TTC549 (cell line): ENCODE measurements around the gene SLC6A18.

ENCODE experiments used
- FAIRE-seq: peaks from 2 replicates; lab custom pipeline; 2012; peaks lifted over from hg19 to GRCh38; lab: Jason Lieb, UNC

The SLC6A18 gene

DNA sequence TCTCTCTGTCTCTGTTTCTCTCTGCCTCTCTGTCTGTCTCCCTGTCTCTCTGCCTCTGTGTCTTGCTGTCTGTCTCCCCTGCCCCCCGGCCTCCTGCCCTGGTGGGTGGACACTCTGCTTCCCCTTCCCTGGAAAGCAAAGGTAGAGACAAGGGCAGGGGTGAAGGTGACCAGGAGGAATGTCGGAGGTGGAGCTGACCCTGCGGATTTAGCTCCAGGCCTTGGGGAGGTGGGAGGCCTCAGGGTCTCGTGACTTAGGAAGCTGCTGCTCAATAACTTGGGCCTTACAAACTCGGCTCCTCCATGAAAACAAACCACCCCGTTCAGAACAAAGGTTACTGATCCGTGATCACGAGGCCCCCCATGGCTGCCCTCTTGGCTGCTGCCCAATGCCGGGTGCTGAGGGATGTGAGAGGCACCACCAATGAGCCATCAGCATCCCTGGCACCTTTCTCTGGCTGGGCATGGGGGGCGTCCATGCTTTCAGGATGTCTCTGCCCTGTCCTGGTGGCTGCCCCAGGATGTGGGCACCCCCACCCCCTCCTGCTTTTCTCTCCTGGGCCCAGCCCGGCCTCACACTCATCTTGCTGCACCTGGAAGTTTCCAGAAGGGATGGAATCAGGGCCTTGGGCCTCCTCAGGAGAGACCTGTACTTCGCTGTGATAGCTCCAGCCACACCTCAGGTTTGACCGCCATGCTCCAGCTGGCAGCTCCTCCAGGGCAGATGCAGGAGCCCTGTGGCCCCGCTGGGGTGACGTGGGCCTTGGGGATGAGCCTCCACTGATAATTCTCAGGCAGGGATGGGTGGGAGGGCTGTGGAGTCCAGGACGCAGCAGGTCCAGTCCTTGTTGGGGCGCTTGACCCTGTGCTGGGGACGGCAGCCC lies 38.6 kb upstream of the SLC6A18 start:
- no peak for FAIRE-seq

DNA sequence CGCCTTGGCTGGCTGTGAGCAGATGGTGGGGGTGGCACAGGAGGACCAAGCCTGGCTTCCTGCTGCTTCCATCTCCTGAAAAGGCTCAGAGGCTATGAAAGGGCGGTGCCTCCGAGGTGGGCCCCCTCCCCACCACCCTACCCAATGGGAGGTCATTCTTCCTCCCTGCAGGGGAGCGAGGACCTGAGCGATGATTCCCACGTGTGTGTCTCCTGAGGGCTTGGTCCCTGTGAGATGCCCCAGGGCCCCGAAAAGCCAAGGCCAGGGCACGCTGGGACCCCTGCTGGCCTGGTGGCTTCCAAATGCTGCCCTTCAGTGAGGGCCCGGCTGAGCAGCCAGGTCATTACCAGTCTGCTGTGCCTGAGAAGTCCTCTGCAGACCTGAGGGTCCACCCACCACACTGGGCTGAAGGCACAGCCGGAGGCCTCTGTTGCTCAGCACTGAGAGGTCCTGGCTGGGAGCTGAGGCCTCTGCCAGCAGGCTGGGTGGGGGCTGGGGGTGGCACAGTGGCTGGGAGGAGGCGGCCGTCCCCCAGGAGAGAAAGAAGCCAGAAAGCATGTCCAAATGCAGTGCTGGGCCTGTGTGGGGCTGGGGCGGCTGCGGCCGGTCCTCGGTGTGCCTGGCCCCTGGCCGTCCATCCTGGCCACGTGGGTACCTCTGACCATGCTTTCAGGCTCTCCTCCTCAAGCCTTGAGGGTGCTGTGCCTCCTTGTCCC lies 37.8 kb upstream of the SLC6A18 start:
- no peak for FAIRE-seq

DNA sequence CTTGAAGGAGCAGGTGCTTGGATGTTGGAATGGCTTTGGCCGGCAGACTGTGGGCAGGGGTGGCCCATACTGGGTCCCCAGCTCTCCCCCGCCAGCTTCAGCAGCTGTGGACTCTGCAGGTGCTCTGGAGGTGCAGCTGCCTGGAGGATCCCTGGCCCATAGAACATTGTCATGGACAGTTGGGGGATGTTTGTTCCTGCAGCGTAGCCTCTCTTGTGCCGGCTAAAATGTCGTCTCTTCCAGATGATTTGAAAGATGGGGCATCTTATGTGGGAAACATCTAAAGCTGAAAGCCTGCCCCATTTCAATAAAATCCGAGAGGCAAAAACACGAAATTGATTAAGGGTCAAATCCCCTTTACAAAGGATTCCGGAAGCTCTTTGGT lies 37.2 kb upstream of the SLC6A18 start:
- FAIRE-seq, result no peak

DNA sequence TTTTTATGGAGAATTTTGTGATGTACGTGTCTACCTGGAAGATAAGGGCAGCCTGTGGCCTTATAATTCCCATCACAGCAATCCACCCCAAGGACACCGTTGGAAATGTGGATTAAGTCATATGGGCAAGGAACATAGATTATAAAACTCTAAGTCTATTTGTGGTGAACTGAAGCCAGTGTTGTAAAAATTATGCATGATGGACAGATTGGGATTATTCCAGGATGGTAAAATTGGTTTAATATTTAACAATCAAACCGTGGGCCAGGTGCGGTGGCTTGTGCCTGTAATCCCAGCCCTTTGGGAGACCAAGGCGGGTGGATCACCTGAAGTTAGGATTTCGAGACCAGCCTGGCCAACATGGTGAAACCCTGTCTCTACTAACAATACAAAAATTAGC lies 36.7 kb upstream of the SLC6A18 start:
- no peak for FAIRE-seq

DNA sequence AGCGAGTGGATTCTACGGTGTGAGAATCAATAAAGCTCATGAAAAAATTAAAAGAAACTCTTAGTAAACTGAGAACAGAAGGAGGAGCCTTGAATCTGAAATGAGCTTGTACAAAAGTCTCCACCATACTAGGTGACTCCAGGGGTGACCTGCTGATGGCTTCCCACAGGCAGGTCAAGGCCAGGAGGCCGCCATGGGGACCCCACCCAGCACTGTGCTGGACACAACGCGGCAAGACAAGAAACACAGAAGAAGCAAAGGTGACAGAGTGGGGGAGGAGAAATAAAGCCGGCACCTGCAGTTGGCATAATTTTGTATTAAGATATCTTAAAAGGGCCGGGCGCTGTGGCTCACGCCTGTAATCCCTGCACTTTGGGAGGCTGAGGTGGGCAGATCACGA lies 35.9 kb upstream of the SLC6A18 start:
- no peak for FAIRE-seq

DNA sequence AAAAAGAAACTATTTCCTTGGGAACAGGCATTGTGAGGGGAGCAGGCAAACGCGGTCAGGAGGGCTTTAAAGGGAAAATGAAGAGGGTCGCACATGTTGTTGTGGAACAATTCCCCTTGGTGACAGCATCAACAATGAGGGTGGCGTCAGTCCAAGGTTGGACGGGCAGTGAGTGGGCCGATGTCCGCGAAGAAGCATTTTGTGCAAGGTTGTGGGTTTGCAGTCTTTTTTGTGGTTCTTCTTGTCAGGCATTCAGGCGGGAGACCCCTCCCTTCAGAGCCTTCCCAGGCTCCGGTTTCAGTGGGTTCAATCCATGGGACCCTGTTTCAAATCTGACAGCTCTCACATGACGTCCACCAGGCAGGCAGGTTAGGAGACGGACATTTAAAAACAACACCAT lies 34.9 kb upstream of the SLC6A18 start:
- no peak for FAIRE-seq

DNA sequence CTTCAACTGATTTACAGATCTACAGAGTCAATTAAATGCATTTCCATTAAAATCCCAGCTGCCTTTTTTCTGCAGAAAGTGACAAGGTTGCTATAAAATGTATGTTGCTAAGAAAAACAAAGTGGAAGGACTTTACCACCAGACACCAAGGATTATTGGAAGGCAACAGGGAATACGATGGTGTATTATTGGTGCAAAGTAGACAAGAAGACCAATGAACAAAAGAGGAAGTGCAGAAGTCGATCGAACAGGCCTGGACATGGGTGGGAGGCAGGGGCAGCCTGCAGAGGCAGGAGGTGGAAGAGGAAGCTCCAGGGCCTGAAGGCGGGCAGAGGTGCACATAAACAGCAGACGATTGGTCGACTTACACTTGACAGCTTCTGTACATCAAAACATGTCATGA lies 34.3 kb upstream of the SLC6A18 start:
- FAIRE-seq, result no peak

DNA sequence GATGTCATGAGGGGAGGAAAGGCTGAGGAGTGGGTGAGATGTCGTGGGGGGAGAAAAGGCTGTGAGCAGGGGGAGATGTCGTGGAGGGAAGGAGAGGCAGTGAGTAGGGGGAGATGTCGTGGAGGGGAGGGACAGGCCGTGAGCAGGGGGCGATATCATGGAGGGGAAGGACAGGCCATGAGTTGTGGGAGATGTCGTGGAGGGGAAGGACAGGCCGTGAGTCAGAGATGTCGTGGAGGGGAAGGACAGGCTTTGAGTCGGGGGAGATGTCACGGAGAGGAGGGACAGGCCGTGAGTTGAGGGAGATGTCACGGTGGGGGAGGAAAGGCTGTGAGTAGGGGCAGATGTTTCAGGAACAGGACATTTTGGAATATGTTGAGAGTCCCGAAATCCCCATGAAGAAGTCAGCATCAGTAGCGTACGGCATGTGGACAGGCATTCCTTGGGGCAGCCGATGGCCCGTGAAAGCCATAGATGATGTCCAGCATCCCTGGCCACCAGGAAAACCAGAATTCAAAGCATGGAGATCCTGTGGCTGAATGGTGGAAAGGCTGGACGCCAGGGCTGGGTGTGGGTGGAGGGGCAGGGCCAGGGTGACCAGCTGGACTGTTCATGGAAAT lies 32.1 kb upstream of the SLC6A18 start:
- no peak for FAIRE-seq

DNA sequence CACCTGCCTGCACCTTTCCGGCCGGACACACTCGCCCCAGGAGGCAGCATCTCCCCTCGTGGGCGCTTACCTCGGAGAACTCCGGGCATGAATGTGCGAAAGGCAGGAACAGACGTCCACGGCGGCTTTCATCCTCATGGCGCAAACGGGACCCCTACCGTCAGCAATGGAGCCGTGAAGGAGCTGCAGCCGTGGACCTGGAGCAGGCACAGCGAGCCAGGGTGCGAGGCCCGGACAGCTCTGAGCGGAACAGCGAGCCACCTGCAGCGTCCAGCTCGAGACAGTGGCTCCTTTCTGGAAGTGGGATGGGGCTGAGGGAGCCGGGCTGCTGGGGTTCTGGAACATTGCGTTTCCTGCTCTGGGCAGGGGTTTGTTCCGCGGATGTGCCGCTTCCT lies 31.6 kb upstream of the SLC6A18 start:
- FAIRE-seq, result no peak

DNA sequence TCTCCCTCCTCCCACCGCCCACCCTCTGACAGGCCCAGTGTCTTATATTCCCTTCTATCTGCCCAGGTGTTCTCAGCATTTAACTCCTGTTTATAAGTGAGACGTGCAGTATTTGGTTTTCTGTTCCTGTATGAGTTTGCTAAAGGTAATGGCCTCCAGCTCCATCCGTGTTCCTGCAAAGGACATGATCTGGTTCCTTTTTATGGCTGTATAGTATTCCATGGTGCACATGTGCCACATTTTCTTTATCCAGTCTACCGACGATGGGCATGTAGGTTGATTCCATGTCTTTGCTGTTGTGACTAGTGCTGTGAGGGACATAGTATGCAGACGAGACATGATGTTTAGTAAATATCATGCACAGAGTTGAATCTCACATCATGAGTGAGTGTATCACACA lies 30.8 kb upstream of the SLC6A18 start:
- FAIRE-seq, result no peak

DNA sequence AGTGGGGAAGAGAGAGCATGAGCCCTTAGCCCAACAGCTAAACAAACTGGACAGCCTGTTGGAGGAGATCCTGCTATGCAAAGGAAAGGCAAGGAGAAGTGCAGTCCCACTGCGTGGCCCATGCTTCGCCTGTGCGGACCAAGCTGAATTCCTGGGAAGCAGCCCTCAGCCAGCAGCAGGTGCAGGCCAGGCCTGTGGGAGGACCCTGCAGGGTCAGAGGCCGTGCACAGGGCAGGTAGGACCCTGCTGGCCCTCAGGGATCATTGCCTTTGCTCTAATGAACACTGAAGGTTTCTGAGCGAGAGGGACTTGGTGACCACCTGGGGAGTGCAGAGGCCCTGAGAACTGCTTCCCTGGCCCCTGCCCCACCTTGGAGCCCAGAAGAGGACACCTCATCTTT lies 29.7 kb upstream of the SLC6A18 start:
- FAIRE-seq, result no peak

DNA sequence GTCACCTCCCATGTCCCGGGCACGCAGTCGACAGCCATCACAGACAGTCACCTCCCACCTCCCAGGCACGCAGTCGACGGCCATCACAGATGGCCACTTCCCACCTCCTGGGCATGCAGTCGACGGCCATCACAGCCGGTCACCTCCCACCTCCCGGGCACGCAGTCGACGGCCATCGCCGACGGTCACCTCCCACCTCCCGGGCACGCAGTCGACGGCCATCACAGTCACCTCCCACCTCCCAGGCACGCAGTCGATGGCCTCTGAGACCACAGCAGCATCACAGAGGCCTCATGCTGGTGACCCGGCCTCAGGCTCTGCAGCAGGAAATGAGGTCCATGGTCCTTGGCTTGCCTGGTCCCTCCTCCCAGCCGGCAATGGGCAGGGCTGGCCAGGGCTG lies 29.3 kb upstream of the SLC6A18 start:
- no peak for FAIRE-seq

DNA sequence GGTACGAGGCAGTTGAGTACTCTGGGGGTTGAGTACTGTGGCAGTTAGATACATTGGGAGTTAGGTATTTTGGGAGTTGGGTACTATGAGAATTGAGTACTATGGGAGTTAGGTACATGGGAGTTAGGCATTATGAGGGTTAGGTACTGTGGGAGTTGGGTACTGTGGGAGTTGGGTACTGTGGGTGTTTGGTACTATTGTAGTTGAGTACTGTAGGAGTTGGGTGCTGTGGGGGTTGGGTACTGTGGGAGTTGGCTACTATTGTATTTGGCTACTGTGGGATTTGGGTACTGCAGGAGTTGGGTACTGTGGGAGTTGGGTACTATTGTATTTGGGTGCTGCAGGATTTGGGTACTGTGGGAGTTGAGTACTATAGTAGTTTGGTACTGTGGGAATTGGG lies 28.6 kb upstream of the SLC6A18 start:
- no peak for FAIRE-seq

DNA sequence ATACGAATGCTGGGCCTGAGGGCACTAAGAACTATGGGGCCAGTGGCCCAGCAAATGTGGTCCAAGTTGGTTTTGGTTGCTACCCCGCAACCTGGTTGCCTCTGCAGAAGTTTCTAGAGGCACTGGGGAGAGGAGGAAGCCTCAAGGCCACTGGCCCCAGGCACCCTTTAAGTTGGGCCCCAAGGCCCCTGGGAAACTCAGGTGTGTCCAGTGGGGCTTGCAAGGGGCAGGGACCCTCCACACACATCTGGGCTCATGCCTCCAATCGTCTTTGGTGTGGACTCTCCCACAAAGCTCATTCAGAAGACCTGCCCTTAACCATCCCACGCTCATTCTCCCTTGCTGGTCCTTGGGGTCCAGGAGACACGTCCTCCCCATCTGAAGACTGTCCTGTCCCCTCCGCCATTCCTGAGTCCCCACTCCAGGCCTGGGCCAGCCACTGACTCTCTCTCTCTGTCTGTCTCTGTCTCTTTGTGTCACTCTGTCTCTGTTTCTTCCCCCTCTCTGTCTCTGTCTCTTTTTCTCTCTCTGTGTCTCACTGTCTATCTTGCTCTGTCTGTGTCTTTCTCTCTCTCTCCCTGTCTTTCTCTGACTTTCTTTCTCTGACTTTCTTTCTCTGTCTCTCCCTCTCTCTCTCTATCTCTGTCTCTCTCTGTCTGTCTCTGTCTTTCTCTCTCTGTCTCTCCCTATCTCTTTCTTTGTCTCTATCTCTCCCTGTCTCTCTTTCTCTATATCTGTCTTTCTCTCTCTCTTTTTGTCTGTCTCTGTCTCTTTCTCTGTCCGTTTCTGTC lies 27.1 kb upstream of the SLC6A18 start:
- FAIRE-seq, result no peak

DNA sequence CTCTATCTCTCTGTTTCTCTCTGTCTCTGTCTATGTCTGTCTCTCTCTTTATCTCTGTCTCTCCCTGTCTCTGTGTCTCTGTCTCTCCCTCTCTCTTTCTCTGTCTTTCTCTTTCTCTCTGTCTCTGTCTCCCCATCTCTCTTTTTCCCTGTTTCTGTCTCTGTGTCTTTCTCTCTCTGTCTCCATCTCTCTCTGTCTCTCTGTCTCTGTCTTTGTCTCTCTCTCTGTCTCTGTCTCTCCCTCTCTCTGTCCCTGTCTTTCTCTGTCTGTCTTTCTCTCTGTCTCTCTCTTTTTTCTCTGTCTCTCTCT lies 25.9 kb upstream of the SLC6A18 start:
- FAIRE-seq, result no peak

DNA sequence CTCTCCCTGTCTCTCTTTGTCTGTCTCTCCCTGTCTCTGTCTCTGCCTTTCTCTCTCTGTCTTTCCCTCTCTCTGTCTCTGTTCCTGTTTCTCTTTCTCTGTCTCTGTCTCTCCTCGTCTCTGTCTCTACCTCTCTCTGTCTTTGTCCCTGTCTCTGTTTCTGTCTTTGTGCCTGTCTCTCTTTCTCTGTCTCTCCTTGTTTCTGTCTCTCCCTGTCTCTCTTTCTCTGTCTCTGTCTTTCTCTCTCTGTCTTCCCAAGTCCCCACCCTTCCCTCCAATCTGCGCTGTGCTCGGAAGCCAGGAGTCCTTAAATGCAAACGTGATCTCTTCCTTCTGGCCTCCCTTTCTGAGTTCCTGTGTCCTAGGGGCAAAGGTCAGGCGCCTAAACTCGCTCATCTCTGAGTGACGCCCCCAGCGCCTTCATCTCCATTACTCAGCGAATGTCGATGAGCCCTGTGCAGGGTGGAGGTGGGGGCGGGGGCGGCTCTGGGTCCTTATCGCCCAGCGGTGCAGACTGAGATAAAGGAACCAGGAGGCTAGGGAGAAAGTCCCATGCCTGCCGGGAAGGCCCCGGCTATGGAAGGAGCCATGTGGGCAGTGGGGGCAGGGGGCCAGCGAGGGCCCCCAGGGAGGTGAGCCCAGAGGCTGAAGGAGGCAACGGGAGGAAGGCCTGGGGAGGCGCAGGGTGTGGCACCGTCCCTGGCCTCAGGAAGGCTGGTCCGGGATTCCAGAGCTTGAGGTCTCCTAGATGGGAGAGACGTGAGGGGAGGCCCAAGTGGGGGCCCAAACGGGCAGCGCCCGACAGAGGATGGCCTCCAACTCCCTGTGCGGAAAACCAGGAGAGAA lies 25.3 kb upstream of the SLC6A18 start:
- FAIRE-seq, result no peak

DNA sequence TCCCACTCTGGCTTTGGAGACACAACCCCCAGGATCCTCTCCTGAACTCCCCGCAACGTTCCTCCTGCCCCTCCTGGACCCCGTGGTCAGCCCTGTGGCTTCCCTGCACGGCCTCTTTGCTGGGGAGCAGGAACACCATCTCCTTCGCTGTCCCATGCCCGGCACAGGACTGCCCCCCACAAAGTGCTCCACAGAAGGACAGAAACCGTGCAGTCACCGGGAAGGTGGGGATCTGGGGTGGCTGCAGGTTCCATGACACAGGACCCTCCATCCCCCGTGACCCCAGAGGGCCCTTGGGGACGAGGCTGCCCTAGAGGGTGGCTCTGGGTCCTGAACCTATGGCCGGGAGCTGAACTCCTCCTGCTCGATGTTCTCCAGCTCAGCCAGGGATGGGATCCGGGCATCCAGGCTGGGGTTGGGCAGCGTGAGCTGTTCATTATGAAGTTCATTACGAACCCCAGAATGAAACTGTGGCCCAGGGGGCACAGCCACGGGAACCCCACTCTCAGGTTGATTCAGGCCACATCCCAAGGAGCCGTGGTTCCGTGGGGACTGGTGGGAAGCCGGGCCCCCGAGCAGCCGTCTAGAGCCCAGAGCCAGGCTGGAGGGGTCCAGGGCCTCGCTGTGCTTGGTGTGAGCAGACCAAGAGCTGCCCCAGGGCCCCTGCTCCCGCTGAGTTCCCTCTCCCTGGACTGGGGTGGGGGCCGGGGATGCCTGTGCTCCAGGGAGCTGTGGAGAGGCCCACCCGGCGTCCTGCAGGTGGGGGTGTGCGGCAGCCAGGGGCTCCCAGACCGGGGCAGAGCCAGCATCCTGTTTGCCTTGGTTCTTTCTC lies 24.5 kb upstream of the SLC6A18 start:
- FAIRE-seq, result no peak

DNA sequence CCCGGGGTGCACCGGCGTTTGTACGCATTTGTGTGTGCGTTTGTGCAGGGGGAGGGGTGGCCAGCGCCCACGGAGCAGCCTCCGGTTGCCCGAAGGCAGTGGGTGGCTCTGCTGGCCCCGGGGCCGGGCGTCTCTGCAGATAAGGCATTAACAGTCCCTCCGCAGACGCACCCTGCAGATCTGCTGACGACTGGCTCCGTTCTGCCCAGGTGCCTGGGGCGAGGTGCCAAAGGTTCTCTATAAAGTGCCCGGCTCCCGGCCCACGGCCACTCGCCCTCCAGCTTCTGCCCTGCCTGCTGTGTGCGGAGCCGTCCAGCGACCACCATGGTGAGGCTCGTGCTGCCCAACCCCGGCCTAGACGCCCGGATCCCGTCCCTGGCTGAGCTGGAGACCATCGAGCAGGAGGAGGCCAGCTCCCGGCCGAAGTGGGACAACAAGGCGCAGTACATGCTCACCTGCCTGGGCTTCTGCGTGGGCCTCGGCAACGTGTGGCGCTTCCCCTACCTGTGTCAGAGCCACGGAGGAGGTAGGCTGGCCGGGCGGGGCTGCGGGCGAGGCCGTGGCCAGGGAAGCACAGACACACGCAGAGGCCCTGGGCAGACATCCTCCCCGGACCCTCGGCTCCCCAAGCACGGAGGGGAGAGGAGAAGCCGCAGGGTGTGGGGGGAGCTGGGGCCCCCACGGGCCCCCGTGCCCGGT lies 23.7 kb upstream of the SLC6A18 start, which contains the start of gene SLC6A19:
Gene SLC6A19, plus strand, starts transcription at position 269 of the 699 bp plus-strand sequence. Its CDS starts 56 bp downstream, at position 325.
- FAIRE-seq, result no peak

DNA sequence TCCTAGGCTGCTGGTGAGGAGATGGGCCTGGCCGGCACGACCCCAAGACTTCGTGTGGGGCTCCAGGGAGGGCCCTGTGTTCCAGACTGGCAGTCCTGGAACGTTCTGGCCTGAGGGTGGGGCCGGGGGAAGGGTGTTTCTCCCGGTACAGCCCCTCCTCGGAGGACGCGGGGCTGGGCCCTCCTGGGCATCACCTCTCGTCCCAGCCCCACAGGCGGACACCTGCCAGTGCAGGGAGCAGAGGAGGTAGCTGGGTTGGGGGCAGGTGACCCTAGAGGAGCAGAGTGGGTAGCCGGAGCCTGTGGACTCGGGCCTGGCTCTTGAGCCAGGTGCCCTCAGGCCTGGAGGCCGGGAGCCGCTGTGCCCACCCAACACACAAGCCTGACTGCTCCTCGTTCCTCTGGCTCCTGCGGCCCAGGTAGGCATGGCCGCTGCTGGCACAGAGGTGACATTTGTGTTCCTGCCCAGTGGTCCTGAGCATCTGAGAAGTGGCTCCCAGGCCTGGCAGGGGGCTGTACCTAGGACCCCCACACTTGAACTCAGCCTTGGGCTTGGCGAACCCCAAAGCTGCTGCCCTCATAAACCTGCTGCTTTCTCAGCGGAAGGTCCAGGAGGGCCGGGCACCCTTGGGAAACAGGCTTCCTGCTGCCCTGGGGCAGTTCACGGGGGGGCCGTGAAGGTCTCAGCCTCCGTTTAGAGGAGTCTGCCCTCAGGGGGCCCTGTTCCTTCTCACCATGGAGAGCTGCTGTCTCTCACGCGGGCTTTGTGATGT lies 23.0 kb upstream of the SLC6A18 start:
- FAIRE-seq, result no peak
